Nephron progenitor cell (in vitro differentiated cells): ENCODE data around the gene SMIM7.

Experiments used
- DNase-seq: peaks from one replicate; pipeline ENCODE4 v3.0.0; 2021
- H3K27ac Mint-ChIP-seq: 2 replicates; pipeline ENCODE4 v1.8.0; 2021; ENCODE audit warnings: mild to moderate bottlenecking, moderate library complexity, mixed read lengths
- H3K27me3 Mint-ChIP-seq: 2 replicates; pipeline ENCODE4 v1.8.0; 2021; ENCODE audit warnings: mild to moderate bottlenecking, low read depth, mixed read lengths; ENCODE audit not compliant: poor library complexity
- H3K36me3 Mint-ChIP-seq: 2 replicates; pipeline ENCODE4 v1.8.0; 2021; ENCODE audit warnings: low read depth, mixed read lengths
- H3K4me1 Mint-ChIP-seq: 2 replicates; pipeline ENCODE4 v1.8.0; 2021; ENCODE audit warnings: mixed read lengths
- H3K4me3 Mint-ChIP-seq: 2 replicates; pipeline ENCODE4 v1.8.0; 2021; ENCODE audit warnings: mild to moderate bottlenecking, moderate library complexity, mixed read lengths
- H3K9me3 Mint-ChIP-seq: 2 replicates; pipeline ENCODE4 v1.8.0; 2021; ENCODE audit warnings: mild to moderate bottlenecking, moderate library complexity, mixed read lengths
- CTCF ChIP-seq: fragments of 200-600 bp; sonication (generic); IDR thresholded peaks from 2 replicates; pipeline ENCODE4 v1.5.0; 2021; ENCODE audit warnings: antibody characterized with exemption

The SMIM7 gene

GRCh38 chr19:16628183-16628983 is 31.6 kb downstream of the SMIM7 start, which contains the start of gene MED26:
TSS of gene MED26 (minus strand) at chr19:16628204. CDS start at chr19:16627943, 261 bp downstream.
- peaks cover 26% of the 10 kb centered on the region for H3K36me3 Mint-ChIP-seq
- no peaks in the 10 kb centered on the region for H3K27me3 Mint-ChIP-seq
- H3K4me1 Mint-ChIP-seq = peaks cover 29% of the 10 kb centered on the region
- TF ChIP-seq CTCF = no peak
- no peaks in the 10 kb centered on the region for H3K9me3 Mint-ChIP-seq
- peak within 1 kb of the TSS; percentile 97 for H3K27ac Mint-ChIP-seq
- peak; percentile 97 for DNase-seq
- H3K4me3 Mint-ChIP-seq = peak within 1 kb of the TSS; percentile 95

GRCh38 chr19:16627928-16628182 is 32.1 kb downstream of the SMIM7 start:
- no peak for TF ChIP-seq CTCF
- H3K4me1 Mint-ChIP-seq = peaks cover 29% of the 10 kb centered on the region
- H3K36me3 Mint-ChIP-seq = peaks cover 24% of the 10 kb centered on the region
- peak overlapping the region; percentile 95 for H3K4me3 Mint-ChIP-seq
- no peaks in the 10 kb centered on the region for H3K27me3 Mint-ChIP-seq
- no peak overlapping the region for H3K27ac Mint-ChIP-seq
- DNase-seq = no peak
- no peaks in the 10 kb centered on the region for H3K9me3 Mint-ChIP-seq

- Mint-ChIP-seq H3K9me3 (no peaks in the 10 kb centered on the region), H3K36me3 (peaks cover 19% of the 10 kb centered on the region)
Measured at GRCh38 chr19:16627193-16627927, 32.6 kb downstream of the SMIM7 start.

GRCh38 chr19:16626796-16627192 is 33.1 kb downstream of the SMIM7 start:
- H3K27me3 Mint-ChIP-seq = no peaks in the 10 kb centered on the region
- H3K4me3 Mint-ChIP-seq = peak overlapping the region; percentile 94
- TF ChIP-seq CTCF = no peak
- peak; percentile 38 for DNase-seq
- peaks cover 14% of the 10 kb centered on the region for H3K36me3 Mint-ChIP-seq
- H3K9me3 Mint-ChIP-seq = no peaks in the 10 kb centered on the region
- H3K27ac Mint-ChIP-seq = peak overlapping the region; percentile 82
- H3K4me1 Mint-ChIP-seq = peaks cover 29% of the 10 kb centered on the region

More at GRCh38 chr19:16627193-16627927, 32.6 kb downstream of the SMIM7 start:
- Mint-ChIP-seq H3K4me1 (peaks cover 29% of the 10 kb centered on the region), H3K27me3 (no peaks in the 10 kb centered on the region), H3K27ac (peak overlapping the region; percentile 82), H3K4me3 (peak overlapping the region; percentile 94)
- TF ChIP-seq CTCF = no peak
- DNase-seq = peak; percentile 32

GRCh38 chr19:16625163-16625958 is 34.6 kb downstream of the SMIM7 start:
- TF ChIP-seq CTCF = no peak
- Mint-ChIP-seq H3K4me3 (peak overlapping the region; percentile 94), H3K4me1 (peaks cover 29% of the 10 kb centered on the region), H3K27ac (no peak overlapping the region), H3K9me3 (no peaks in the 10 kb centered on the region), H3K36me3 (peaks cover 1% of the 10 kb centered on the region), H3K27me3 (no peaks in the 10 kb centered on the region)
- no peak for DNase-seq
